GM12878 (cell line): Measurements from ENCODE around the gene ADCY1. TPM values are rescaled to one million over a fixed set of nuclear protein-coding genes. Genes with fewer than 3 reads are reported as not detected.

Experiments
- ATAC-seq: fragments of 200-7000 bp; cut with Tn5 transposase; 3 replicates; pipeline ENCODE4 v1.9.1; 2020; ENCODE audit warnings: mild to moderate bottlenecking, moderate library complexity
- BruUV-seq: library from RNA; stranded (reverse); fragments of 400-500 nt; replicated peaks from 2 replicates; lab custom pipeline; 2021; lab: Mats Ljungman, UMichigan
- CTCF ChIA-PET: fragments of 300-600 bp; sonication (Branson Sonifier 250); formaldehyde crosslinking; extraction: SDS; loops from one replicate; lab custom pipeline; 2021; ENCODE audit warnings: inconsistent platforms; lab: Yijun Ruan, JAX
- POLR2A ChIA-PET: fragments of 350-600 bp; formaldehyde crosslinking; extraction: SDS; loops from one replicate; lab custom pipeline; 2021; ENCODE audit warnings: inconsistent platforms; lab: Charles Lee
- RAD21 ChIA-PET: fragments of 300-600 bp; sonication (Branson Sonifier 250); formaldehyde crosslinking; loops from one replicate; lab custom pipeline; 2023; ENCODE audit warnings: antibody characterized with exemption; ENCODE audit not compliant: unreplicated experiment; lab: Charles Lee
- SMC1A ChIA-PET: fragments of 300-600 bp; sonication (Branson Sonifier 250); formaldehyde crosslinking; loops from one replicate; lab custom pipeline; 2023; ENCODE audit not compliant: unreplicated experiment, uncharacterized antibody; lab: Charles Lee
- DNase-seq: peaks from one replicate; pipeline ENCODE4 v3.0.0-alpha.2; 2011; ENCODE audit warnings: low read depth, low spot score
- FAIRE-seq: peaks from 3 replicates; lab custom pipeline; 2011; peaks lifted over from hg19 to GRCh38; lab: Jason Lieb, UNC
- H2AFZ ChIP-seq: 2 replicates; pipeline ENCODE4 v1.6.0; 2011; ENCODE audit warnings: low read depth, low read length, control low read depth; ENCODE audit not compliant: control insufficient read depth
- H3K27ac ChIP-seq: 2 replicates; pipeline ENCODE4 v1.5.1; 2011; ENCODE audit warnings: control low read depth; ENCODE audit not compliant: control insufficient read depth, insufficient read depth
- H3K27me3 ChIP-seq, 2 experiments: replicated peaks in 1 of 2; 2 replicates each; pipeline versions ENCODE4 v1.6.0 to v1.6.1; 2011; ENCODE audit warnings: low read length in 1 of 2; ENCODE audit not compliant: control insufficient read depth in 2 of 2, insufficient read depth in 2 of 2
- H3K36me3 ChIP-seq, 2 experiments: 2 replicates each; pipeline ENCODE4 v1.5.1; 2011; ENCODE audit warnings: low read length in 1 of 2; ENCODE audit not compliant: control insufficient read depth in 2 of 2, insufficient read depth in 2 of 2
- H3K4me1 ChIP-seq: 2 replicates; pipeline ENCODE4 v1.6.1; 2011; ENCODE audit warnings: mild to moderate bottlenecking, low read length, moderate library complexity, mixed read lengths; ENCODE audit not compliant: control insufficient read depth, insufficient read depth
- H3K4me2 ChIP-seq: 2 replicates; pipeline ENCODE4 v1.6.0; 2011; ENCODE audit warnings: control low read depth; ENCODE audit not compliant: control insufficient read depth, insufficient read depth
- H3K4me3 ChIP-seq: fragments of 200-600 bp; sonication (generic); 2 replicates; pipeline ENCODE4 v1.5.1; 2016
- H3K79me2 ChIP-seq: 2 replicates; pipeline ENCODE4 v1.6.0; 2011; ENCODE audit warnings: low read length; ENCODE audit not compliant: control insufficient read depth, insufficient read depth
- H3K9ac ChIP-seq: 2 replicates; pipeline ENCODE4 v1.8.0; 2011; ENCODE audit warnings: low read length, control low read depth, mixed read lengths; ENCODE audit not compliant: control insufficient read depth, insufficient read depth
- H3K9me3 ChIP-seq: replicated peaks from 3 replicates; pipeline ENCODE4 v1.5.1; 2011; ENCODE audit warnings: mild to moderate bottlenecking, low read length; ENCODE audit not compliant: control insufficient read depth, insufficient read depth
- H4K20me1 ChIP-seq: 2 replicates; pipeline ENCODE4 v1.6.0; 2011; ENCODE audit not compliant: control insufficient read depth, insufficient read depth
- ATF7 ChIP-seq: fragments of 450-650 bp; IDR thresholded peaks from 2 replicates; pipeline ENCODE4 v1.6.1; 2016; ENCODE audit warnings: low read depth, mild to moderate bottlenecking
- BCLAF1 ChIP-seq: fragments of 450-650 bp; IDR thresholded peaks from 2 replicates; pipeline ENCODE4 v1.6.1; 2017; ENCODE audit warnings: antibody characterized with exemption, mild to moderate bottlenecking, moderate library complexity
- BMI1 ChIP-seq: fragments of 450-650 bp; IDR thresholded peaks from 2 replicates; pipeline ENCODE4 v1.6.1; 2016; ENCODE audit warnings: mild to moderate bottlenecking, moderate library complexity, borderline replicate concordance
- CBFB ChIP-seq: IDR thresholded peaks from 2 replicates; pipeline ENCODE4 v1.6.1; 2016; ENCODE audit warnings: antibody characterized with exemption, low read depth
- CBX3 ChIP-seq: fragments of 200-600 bp; sonication (generic); IDR thresholded peaks from 2 replicates; pipeline ENCODE4 v1.6.1; 2016; ENCODE audit warnings: low read depth, borderline replicate concordance
- CBX5 ChIP-seq: sonication (generic); IDR thresholded peaks from 2 replicates; pipeline ENCODE4 v1.6.1; 2016; ENCODE audit warnings: low read depth, moderate library complexity, mild to moderate bottlenecking, inconsistent platforms
- CEBPB ChIP-seq, 2 experiments: fragments of 150-350 bp in 1 of 2; IDR thresholded peaks; 2 replicates each; pipeline ENCODE4 v1.6.1; 2012 to 2014; ENCODE audit warnings: low read depth in 2 of 2, low read length in 2 of 2, borderline replicate concordance in 1 of 2, inconsistent platforms in 1 of 2
- CHD2 ChIP-seq: IDR thresholded peaks from 2 replicates; pipeline ENCODE4 v1.6.1; 2011; ENCODE audit warnings: low read depth, low read length, improper control_type of control experiment, borderline replicate concordance
- ESRRA ChIP-seq: IDR thresholded peaks from 2 replicates; pipeline ENCODE4 v1.6.1; 2012; ENCODE audit warnings: mild to moderate bottlenecking, low read length, improper control_type of control experiment
- IKZF2 ChIP-seq, 2 experiments: fragments of 450-650 bp; IDR thresholded peaks; 2 replicates each; pipeline ENCODE4 v1.6.1; 2017; ENCODE audit warnings: mild to moderate bottlenecking in 2 of 2, moderate library complexity in 2 of 2
- JUNB ChIP-seq: IDR thresholded peaks from 2 replicates; pipeline ENCODE4 v1.6.1; 2016; ENCODE audit warnings: antibody characterized with exemption, mild to moderate bottlenecking
- KDM1A ChIP-seq: fragments of 200-600 bp; sonication (generic); IDR thresholded peaks from 2 replicates; pipeline ENCODE4 v1.6.1; 2016; ENCODE audit warnings: borderline replicate concordance
- MXI1 ChIP-seq: fragments of 150-350 bp; IDR thresholded peaks from 2 replicates; pipeline ENCODE4 v1.6.1; 2011; ENCODE audit warnings: low read depth, mild to moderate bottlenecking, inconsistent platforms, low read length, improper control_type of control experiment
- PAX8 ChIP-seq: fragments of 450-650 bp; IDR thresholded peaks from 2 replicates; pipeline ENCODE4 v1.6.1; 2017; ENCODE audit warnings: mild to moderate bottlenecking, moderate library complexity
- YY1 ChIP-seq: IDR thresholded peaks from 2 replicates; pipeline ENCODE4 v1.6.1; 2011; ENCODE audit warnings: low read depth, mild to moderate bottlenecking, low read length
- ZBTB4 ChIP-seq: fragments of 450-650 bp; formaldehyde crosslinking; IDR thresholded peaks from 2 replicates; pipeline ENCODE4 v1.4.0; 2022; ENCODE audit warnings: mild to moderate bottlenecking, moderate library complexity
- ZNF207 ChIP-seq: fragments of 450-650 bp; IDR thresholded peaks from 2 replicates; pipeline ENCODE4 v1.6.1; 2014; ENCODE audit warnings: antibody characterized with exemption, mild to moderate bottlenecking, borderline replicate concordance
- ZSCAN29 ChIP-seq: fragments of 450-650 bp; IDR thresholded peaks from 2 replicates; pipeline ENCODE4 v1.6.1; 2017; ENCODE audit warnings: mild to moderate bottlenecking, moderate library complexity
- WGBS: methylation state at CpG from one replicate; pipeline ENCODE4 v1.1.6; 2016; ENCODE audit warnings: low lambda C conversion rate; ENCODE audit not compliant: insufficient replicate concordance, insufficient coverage; ENCODE audit errors: missing lambda C conversion rate; 5-methylcytosine and 5-hydroxymethylcytosine counted together
- in situ Hi-C: fragments of 300-500 bp; cut with MboI; formaldehyde crosslinking; loops from 9 replicates; pipeline ENCODE4 v1.14.3; 2018; ENCODE audit warnings: mixed read lengths
- intact Hi-C: fragments of 100-400 bp; cut with micrococcal nuclease; formaldehyde crosslinking; loops from one replicate; pipeline ENCODE4 v1.14.2; 2022; ENCODE audit not compliant: unreplicated experiment
- polyA plus RNA-seq, 11 experiments: library from polyadenylated mRNA; depleted of rRNA in 4 of 11; unstranded in 6 of 11; stranded (reverse) in 5 of 11; fragments of >200 nt; fragmentation: Nextera tagmentation in 4 of 11; fragmentation: Illumina TruSeq in 1 of 11; extraction: Ambion mirVana in 4 of 11; extraction: Trizol in 1 of 11; gene quantifications; 1 replicate in 1 of 11; 2 replicates in 10 of 11; pipeline versions ENCODE4 v1.2.1 to v1.2.3, GENCODE V29; 2011 to 2016; ENCODE audit warnings: inconsistent platforms in 2 of 11, missing spikeins in 2 of 11, low read depth in 1 of 11
- total RNA-seq, 4 experiments: library from RNA; depleted of rRNA in 3 of 4; stranded (reverse); fragments of >200 nt in 3 of 4; fragmentation: Illumina TruSeq in 1 of 4; extraction: Trizol in 1 of 4; gene quantifications; 2 replicates each; pipeline versions ENCODE4 v1.2.1 to v1.2.3, GENCODE V29; 2013 to 2021

Gene ADCY1
- total and polyA plus RNA-seq, 10 of the 15 experiments (the other 5 are each of a cell fraction or from before 2014, with no cell fraction given) = 0.13 to 1.4 (median 0.45) TPM; not detected in 1

GRCh38 chr7:45701701-45702510 lies 127.7 kb downstream of the ADCY1 start:
- DNase-seq = no peak

More at GRCh38 chr7:45701701-45702510, 127.7 kb downstream of the ADCY1 start:
- BruUV-seq = no TSS peak
- Histone ChIP-seq H3K36me3 (no peaks in the 10 kb centered on the region), H3K27ac (no peak overlapping the region), H3K27me3 (no peaks in the 10 kb centered on the region; a peak in 2 of 4 replicates), H3K9ac (no peak overlapping the region), H2AFZ (no peak overlapping the region), H3K9me3 (no peaks in the 10 kb centered on the region), H3K4me2 (no peak overlapping the region), H3K79me2 (no peaks in the 10 kb centered on the region), H4K20me1 (no peaks in the 10 kb centered on the region), H3K4me1 (no peaks in the 10 kb centered on the region), H3K4me3 (no peak overlapping the region)
- ChIA-PET CTCF (no interaction called here), RAD21 (no interaction called here), POLR2A (no interaction called here), SMC1A (no interaction called here)
- intact Hi-C loops (no loop called here), in situ Hi-C loops (no loop called here)
- TF ChIP-seq BCLAF1 = no peak
- no peak for TF ChIP-seq YY1
- no peak for TF ChIP-seq PAX8
- TF ChIP-seq CEBPB (IDR thresholded peaks at IDR 0.05; ENCODE audit: borderline replicate concordance in 1 of 2, low read depth in 2 of 2, low read length in 2 of 2) = no peak
- TF ChIP-seq ATF7 = no peak
- no peak for TF ChIP-seq ZNF207
- no peak for TF ChIP-seq JUNB
- TF ChIP-seq CBFB = no peak
- no peak for TF ChIP-seq MXI1
- no peak for TF ChIP-seq CBX5
- TF ChIP-seq ZSCAN29 = no peak
- no peak for TF ChIP-seq CHD2
- TF ChIP-seq ZBTB4 (CRISPR knock-in tag) = no peak
- no peak for TF ChIP-seq IKZF2 (IDR thresholded peaks at IDR 0.05)
- no peak for TF ChIP-seq BMI1
- no peak for TF ChIP-seq ESRRA
- no peak for TF ChIP-seq CBX3
- TF ChIP-seq KDM1A = no peak
- ATAC-seq (no peak), FAIRE-seq (no peak)
- 32% methylated on average over 18 of the region's 18 CpGs for WGBS
